DMS114 treated with DMSO at 0.1 percent for 48 hours (cell line): ENCODE data around the gene CYP19A1.

Source experiments
- DNase-seq: peaks from one replicate; lab custom pipeline; 2025; ENCODE audit not compliant: unreplicated experiment; lab: John Stamatoyannopoulos, UW

The CYP19A1 gene

DNA sequence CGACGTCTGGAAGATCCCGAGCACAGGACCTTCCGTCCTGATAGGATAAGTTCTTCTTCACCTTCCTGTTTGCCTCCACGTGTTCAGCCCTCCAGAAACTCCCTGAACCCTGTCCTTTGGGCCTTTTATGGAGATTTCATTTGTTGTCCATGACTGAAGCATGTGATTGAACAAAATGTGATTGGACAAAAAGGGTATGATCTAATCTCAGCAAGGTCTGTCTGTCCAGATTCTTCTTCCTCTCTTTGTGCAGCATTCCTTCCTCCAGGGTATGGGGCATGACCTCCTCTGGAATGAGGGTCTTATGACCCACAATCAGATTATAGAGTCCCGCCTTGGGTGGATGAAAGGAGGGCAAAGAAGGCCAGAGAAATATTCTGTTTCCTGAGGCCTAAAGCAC is at the start of gene CYP19A1:
TSS of gene CYP19A1 (minus strand) at position 101 of the 400 bp plus-strand sequence. CDS start 95,684 bp downstream, outside the sequence.
- DNase-seq = no peak

DNA sequence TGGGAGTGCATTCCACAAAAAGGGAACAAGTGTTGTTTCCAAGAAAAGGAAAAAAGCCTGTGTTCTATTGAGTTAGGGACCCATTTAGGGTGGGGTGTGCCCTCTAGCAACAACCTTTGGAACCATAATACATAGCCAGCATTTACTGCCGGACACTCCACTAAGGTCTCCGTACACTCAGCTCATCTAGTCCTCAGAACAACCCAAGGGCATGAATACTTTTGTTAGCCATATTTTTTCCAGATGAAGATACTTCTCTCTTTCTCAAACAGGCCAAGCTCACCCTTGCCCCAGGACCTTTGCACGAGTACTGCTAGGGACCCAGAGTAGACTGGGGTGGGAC is 49.3 kb upstream of the CYP19A1 start:
- DNase-seq = no peak

DNA sequence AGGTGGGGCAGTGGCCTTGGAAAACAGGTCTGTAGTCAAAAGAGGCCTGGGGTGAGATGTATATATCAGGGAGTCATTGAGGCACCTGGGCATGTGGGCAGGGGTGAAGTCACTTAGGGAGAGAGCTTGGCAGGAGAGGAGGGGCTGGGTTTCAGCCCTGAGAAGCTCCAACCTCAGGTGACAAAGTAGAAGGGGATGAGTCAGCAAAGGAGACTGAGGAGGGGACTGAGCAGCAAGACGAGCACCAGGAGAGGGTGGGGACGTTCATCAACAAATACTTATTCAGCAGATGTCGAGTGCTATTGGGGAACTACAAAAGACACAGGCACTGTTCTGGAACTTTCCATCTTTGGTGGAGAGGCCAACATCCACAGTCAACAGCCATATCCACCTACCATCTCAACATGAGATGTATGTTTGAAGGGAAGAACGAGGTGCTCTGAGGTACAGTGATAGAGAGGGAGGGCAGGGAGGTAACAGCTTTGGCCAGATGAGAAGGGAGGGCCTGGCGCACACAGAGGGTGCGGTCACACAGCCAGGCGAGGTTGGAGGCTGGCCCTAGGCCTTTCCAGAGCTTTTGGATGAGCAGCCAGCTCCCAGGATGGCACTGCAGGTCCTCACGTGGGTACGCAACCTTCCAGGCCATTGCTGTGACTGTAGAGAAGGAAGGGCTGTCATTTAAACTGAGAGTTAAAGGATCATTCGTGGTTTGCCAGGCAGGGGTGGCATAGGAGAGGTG is 48.7 kb upstream of the CYP19A1 start:
- DNase-seq = no peak

GRCh38 chr15:51386486-51386885 is 48.1 kb upstream of the CYP19A1 start:
- no peak for DNase-seq

DNA sequence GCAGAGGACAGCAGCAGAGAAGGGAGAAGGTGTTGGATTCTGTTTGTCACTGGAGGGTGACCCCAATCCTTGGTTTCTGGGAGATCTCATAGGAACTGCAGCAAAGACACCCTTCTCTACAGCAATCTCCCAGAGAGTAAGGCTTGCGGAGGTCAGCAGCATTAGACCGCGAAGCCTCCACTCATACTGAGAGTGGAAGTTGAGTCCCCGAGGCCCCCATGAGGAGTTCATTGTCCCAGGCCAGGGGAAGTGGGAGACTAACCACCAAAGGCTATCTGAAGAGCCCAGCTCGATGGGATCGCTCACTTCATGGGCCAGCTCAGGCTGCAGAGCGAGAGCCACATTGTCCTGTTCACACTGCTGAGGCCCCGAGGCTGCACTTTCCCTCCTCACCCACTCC is 47.6 kb upstream of the CYP19A1 start:
- no peak for DNase-seq

DNA sequence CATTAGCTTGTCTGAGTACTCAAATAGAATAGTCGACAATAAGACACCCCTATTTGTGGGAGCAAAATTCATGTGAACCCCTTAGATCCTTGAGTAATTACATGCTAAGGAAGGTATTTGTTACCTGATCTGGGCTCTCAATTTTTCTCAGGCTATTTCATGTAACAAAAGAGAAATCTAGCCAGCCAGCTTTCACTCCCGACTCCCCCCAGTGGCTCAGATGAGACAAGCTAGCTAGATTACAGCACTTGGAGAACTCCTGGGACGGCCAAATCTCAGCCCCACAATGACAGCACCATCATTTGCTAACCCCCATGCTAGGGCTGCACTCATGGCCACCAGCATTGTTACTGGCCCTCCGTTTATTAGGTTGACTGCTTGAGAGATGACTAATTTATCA is 44.4 kb upstream of the CYP19A1 start:
- peak; percentile 33 for DNase-seq

DNA sequence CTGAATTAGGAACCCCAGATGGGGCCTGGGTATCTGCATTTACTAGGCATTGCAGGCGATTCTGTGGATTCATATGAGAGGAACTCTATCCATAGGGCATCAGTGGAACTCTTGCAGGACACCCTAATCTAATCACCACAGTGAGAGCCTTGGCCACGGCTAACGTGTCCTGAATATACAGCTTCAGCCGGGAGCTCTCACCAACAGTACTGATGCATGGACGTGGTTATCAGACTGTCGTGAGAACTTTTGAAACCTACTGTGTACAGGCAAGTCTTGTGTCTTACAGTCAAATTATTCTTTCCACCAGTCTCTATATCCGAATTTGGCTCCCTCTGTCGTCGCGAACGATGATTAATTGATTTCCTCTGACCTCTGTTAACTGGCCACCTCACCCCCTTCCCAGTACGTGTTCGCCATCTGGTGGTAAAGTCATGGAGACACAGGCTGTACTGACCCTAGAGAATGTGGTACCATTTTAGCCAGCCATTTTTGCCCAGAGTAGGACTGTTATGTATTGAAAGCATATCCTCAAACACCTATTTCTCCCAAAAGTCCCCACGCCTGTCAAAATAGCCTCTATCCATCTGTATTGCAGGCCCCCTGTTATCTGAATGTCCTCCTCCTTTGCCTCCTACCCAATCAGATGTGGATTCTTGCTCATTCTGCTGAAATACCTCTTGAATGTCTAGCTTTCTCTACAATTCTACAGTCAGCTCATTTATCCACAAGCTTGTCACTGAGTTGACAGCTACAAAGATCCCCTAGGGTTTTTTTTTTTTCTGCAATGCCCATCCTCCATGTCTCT is 42.8 kb upstream of the CYP19A1 start:
- peak; percentile 63 for DNase-seq

DNA sequence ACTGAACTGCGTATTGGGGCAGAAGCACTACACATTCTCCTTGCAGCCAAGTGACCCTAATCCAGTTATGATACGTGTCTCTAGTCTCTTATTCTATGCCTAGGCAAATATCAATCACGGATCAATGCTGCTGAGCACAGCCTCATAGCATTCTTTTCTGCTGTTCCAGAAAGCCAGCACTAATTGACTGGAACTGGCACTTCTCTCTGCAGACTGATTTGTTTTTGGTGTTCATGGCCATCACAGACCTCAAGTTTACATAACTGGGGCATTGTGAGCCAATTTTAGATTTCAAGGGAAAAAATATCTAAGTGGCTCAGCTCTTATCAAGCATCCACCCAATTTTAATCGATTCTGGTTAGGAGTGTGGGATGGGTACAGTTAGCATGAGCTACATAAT is 41.0 kb upstream of the CYP19A1 start:
- DNase-seq = no peak

GRCh38 chr15:51378406-51378805 is 40.0 kb upstream of the CYP19A1 start:
- DNase-seq = no peak

DNA sequence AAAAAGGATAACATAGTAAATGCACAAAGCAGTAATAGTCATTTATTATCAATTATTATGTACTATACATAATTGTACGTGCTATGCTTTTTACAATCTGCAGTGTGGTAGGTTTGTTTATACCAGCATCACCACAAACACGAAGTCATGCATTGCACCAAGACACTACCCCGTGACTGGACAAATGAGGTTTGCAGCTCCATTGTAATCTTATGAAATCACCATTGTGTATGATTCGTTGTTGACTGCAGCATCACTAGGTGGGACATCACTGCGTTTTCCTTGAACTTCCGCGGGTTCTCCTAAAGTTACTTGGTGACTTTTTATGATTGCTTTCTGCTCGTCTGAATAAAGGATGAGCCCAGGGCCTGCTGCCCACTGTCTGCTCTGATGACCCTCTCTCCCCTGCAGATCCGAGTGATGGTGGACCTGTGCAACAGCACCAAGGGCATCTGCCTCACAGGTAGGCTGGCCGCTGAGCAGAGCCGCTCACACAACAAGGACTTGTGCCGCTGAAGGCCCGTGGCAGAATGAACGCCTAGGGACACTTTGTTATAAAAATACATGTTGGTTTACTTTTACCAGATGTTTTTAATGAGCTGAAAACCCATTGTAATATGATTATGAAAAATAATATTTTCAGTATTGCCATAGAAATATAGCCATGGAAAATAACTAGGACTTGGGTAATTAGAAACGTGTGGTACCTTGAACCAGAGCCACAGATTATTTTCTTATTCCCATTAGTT is 38.8 kb upstream of the CYP19A1 start:
- DNase-seq = no peak

DNA sequence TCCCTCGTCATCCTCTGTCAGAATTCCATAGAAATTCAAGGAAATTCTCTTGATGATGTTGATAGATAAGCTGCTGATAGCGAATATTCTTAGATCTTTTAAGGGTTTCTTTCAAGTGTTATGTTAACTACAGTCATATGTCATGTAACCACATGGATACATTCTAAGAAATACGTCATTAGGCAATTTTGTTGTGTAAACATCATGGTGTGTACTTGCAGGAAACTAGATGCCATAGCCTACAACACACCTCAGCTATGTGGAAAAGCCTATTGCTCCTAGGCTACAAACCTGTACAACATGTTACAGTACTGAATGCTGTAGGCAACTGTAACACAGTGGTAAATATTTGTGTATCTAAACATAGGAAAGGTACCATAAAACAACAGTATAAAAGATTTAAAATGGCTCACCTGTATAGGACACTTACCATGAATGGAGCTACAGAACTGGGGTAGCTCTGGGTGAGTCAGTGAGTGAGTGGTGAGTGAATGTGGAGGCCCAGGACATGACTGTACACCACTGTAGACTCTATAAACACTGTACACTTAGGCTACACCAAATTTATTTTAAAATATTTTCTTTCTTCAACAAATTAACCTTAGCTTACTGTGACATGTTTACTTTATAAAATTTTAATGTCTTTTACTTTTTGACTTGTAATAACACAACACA is 37.7 kb upstream of the CYP19A1 start:
- DNase-seq = no peak

- no peak for DNase-seq
Measured at GRCh38 chr15:51374131-51374530, 35.7 kb upstream of the CYP19A1 start.

GRCh38 chr15:51371266-51371665 is 32.9 kb upstream of the CYP19A1 start:
- DNase-seq = no peak

DNA sequence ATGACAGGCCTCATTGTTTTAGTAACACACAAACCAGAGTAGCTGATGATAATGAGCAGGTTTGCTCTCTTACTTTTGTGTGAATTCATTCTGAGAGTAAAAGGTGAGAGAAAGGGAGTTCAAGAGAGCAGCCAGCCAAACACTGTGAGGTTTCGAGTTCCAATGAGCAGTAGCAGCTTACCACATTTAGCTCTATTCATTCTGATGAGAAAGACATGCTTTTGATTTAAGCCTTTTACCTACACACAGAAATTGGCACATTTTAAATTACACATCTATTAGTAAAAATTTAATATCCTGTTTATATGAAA is 31.0 kb upstream of the CYP19A1 start:
- DNase-seq = no peak

DNA sequence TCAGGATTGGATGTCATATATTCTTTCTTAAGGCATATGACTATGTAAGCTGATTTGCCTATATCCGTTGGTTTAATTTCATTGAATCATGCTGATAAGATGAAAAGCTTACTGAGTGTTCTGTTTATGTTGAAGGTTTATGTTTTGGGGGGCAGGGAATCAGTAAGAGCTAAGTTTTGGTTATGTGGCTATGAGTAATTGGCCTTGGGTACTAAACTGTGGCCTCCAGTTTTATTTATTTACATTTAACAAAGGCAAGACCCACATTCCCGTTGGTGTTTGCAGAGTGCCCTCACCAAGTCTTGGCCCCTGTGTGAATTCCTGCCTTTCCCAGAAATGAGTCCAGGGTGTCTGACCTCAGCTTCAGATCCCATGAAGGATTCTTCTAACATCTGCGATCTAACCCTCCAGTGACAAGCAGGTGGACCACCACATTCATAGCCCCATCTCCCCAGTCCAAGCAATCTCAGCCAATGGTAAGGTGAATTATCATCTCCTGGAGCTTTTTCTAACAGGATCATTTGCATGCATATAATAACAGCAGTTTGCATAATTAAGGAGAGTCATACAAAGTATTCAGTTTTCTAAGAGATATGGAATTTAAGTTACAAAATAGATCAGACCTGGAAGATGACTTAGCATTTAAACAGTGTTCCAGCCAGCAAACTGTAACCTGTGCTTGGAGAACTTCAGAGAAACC is 30.5 kb upstream of the CYP19A1 start:
- DNase-seq = no peak

DNA sequence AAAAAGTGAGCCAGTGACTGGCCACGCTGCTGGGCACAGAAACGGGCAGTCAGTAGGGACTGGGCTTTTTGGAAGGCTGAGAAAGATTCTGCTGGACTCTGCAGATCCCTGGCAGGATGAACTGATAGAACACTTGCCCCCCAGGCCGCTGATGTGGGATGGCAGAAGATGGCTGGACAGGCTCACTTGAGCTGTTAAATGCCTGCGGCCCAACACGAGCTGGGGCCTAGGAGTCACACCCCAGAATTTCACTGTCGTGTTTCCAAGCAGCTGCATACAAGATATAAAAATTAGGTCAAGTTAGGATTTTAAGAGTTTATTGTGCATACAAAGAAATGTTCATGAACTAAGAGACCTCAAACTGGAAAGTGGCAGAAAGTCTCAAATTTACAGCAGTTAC is 29.9 kb upstream of the CYP19A1 start:
- DNase-seq = no peak

DNA sequence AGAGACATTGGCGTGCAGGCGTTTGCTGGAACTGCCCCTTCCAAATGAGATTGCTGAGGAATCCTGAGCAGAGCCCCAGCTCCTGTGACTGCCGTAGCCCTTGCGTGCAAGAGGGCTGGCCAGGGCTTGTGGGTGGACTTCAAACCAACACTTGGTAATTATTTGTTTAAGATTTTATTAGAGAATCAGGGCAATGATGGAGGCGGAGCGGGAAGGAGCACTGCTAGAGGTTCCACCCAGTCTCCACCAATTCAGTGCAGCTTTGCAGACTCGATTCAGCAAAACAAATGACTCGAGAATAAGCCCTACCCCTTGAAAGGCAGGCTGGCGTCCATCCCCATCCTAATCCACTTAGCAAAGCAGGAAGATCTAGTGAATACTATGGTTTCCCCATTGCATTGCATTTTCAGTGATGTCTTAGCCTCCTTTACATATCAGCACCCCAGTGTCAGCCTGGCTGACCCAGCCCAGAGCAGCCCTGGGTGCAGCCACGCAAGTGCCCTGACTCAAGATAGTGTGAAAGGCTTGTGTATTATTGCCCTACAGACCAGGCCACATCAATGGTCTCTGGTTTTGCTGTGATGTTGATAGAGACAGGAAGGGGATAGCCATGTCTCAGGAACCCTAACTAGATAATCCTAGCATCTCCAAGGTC is 29.1 kb upstream of the CYP19A1 start:
- DNase-seq = no peak

DNA sequence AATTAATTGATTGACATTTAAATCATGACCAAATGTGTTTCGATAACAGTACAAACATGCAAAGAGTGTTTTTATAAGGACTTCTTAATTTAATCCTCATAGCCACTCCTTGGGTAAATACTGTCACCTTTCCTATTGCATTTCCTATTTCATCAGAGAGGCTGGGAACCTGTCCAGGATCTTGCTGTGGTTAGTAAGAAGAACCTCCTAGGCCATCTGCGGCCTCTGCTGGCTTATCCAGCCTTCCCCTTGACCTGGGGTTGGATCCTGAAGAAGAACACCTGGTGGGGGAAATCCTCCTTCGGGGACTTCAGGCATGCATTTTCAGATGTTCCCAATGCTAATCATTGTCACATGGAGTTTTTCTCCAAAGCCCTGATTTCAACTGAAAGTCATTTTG is 28.5 kb upstream of the CYP19A1 start:
- DNase-seq = no peak

GRCh38 chr15:51366071-51366470 is 27.7 kb upstream of the CYP19A1 start:
- no peak for DNase-seq

DNA sequence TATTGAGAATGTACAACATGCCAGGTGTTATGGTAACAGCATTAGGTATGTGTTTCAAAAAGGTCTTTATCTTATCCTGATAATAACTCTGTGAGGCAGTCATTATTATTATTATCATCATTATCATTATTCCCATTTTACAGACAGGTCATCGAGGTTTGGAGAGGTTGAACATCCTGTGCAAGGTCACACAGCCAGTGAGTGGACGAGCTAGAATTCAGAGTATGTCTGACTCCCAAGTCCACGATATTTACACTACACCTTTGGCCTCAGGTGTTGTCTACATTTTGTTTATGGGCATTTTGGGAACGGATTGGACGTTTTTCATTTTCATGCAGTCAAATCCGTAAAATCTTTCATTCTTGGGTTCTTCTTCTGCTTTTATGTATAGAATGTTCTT is 27.0 kb upstream of the CYP19A1 start:
- no peak for DNase-seq
